Measurements from ENCODE around the gene AADACL2.
"Not testable (repeated sequence)": the region's sequence is repeated elsewhere in the genome, so short reads cannot be mapped to it uniquely, and the experiment has no call there.

The AADACL2 gene

GRCh38 chr3:151733613-151734012, at the start of gene AADACL2:
Gene AADACL2, plus strand, starts transcription at chr3:151733927. Its CDS starts 109 bp downstream, at chr3:151734036.
- DNase-seq: no peak

GRCh38 chr3:151684094-151684493, 49.6 kb upstream of the AADACL2 start:
- DNase-seq: no peak

- no peak for DNase-seq
These were observed 47.5 kb upstream of the AADACL2 start for GRCh38 chr3:151686257-151686656.

GRCh38 chr3:151687076-151687475, 46.7 kb upstream of the AADACL2 start:
- no peak for DNase-seq

- no peak for DNase-seq
These were observed 45.2 kb upstream of the AADACL2 start for GRCh38 chr3:151688571-151688970.

GRCh38 chr3:151690645-151691044, 43.1 kb upstream of the AADACL2 start:
- no peak for DNase-seq

GRCh38 chr3:151697496-151697895, 36.2 kb upstream of the AADACL2 start:
- no peak for DNase-seq

GRCh38 chr3:151707216-151707615, 26.5 kb upstream of the AADACL2 start:
- no peak for DNase-seq

- DNase-seq: no peak
These were observed 24.9 kb upstream of the AADACL2 start for GRCh38 chr3:151708868-151709267.

GRCh38 chr3:151709847-151710246, 23.9 kb upstream of the AADACL2 start:
- DNase-seq: no peak

- no peak for DNase-seq
These were observed 12.4 kb upstream of the AADACL2 start for GRCh38 chr3:151721294-151721693.

- peak in 2 of 3 experiments; percentile 18 to 68 for DNase-seq
These were observed 10.9 kb upstream of the AADACL2 start for GRCh38 chr3:151722856-151723255.

GRCh38 chr3:151724576-151725562, 8.9 kb upstream of the AADACL2 start:
- no peak for DNase-seq

- no peak for DNase-seq
These were observed 7.7 kb upstream of the AADACL2 start for GRCh38 chr3:151726016-151726415.

- no peak for DNase-seq
These were observed 866 bp upstream of the AADACL2 start for GRCh38 chr3:151732861-151733260.

GRCh38 chr3:151740581-151740980, 6.9 kb downstream of the AADACL2 start:
- no peak for DNase-seq

- no peak for DNase-seq
These were observed 10.1 kb downstream of the AADACL2 start for GRCh38 chr3:151743855-151744254.

GRCh38 chr3:151750181-151750580, 16.5 kb downstream of the AADACL2 start:
- no peak for DNase-seq

GRCh38 chr3:151750678-151751077, 17.0 kb downstream of the AADACL2 start:
- DNase-seq: no peak

- no peak for DNase-seq
These were observed 17.4 kb downstream of the AADACL2 start for GRCh38 chr3:151751161-151751560.

- DNase-seq: no peak
These were observed 20.1 kb downstream of the AADACL2 start for GRCh38 chr3:151753846-151754245.

- DNase-seq: no peak
These were observed 27.9 kb downstream of the AADACL2 start for GRCh38 chr3:151761581-151761980.

GRCh38 chr3:151764699-151765098, 31.0 kb downstream of the AADACL2 start:
- not testable (repeated sequence) for DNase-seq

- DNase-seq: no peak
These were observed 32.0 kb downstream of the AADACL2 start for GRCh38 chr3:151765685-151766084.

GRCh38 chr3:151766454-151766853, 32.7 kb downstream of the AADACL2 start:
- no peak for DNase-seq
